Esophagus muscularis mucosa (tissue), 4 donors: Measurements from ENCODE around the gene SLC25A23. TPM values are rescaled to one million over a fixed set of nuclear protein-coding genes. Genes with fewer than 3 reads are reported as not detected.
A peak's percentile ranks its signal among the peaks of the same experiment; 100 is the strongest.

Source experiments
- DNase-seq: peaks from one replicate; pipeline ENCODE4 v3.0.0-alpha.2; 2017; ENCODE audit errors: extremely low spot score
- H3K27ac ChIP-seq, 4 donors: fragments of 200-600 bp; sonication (generic); replicated peaks in 1 of 4; 1 replicate in 3 of 4; 2 replicates in 1 of 4; pipeline ENCODE4 v1.5.1; 2016 to 2019; ENCODE audit warnings: mild to moderate bottlenecking in 1 of 4
- H3K27me3 ChIP-seq, 4 donors: fragments of 200-600 bp; sonication (generic); one replicate each; pipeline versions ENCODE4 v1.5.1 to v1.6.0; 2016 to 2019
- H3K36me3 ChIP-seq, 4 donors: fragments of 200-600 bp; sonication (generic); one replicate each; pipeline ENCODE4 v1.5.1; 2016 to 2019
- H3K4me1 ChIP-seq, 4 donors: fragments of 200-600 bp; sonication (generic); one replicate each; pipeline ENCODE4 v1.5.1; 2016 to 2019
- H3K4me3 ChIP-seq, 4 donors: fragments of 200-600 bp; sonication (generic); 1 replicate in 2 of 4; 2 replicates in 2 of 4; pipeline ENCODE4 v1.5.1; 2016 to 2019; ENCODE audit warnings: mild to moderate bottlenecking in 4 of 4, moderate library complexity in 1 of 4
- H3K9me3 ChIP-seq, 4 donors: fragments of 200-600 bp; sonication (generic); 1 replicate in 3 of 4; 2 replicates in 1 of 4; pipeline ENCODE4 v1.5.1; 2016 to 2019
- CTCF ChIP-seq, 3 experiments: fragments of 200-600 bp in 2 of 3; fragments of 450-650 bp in 1 of 3; sonication (generic) in 2 of 3; IDR thresholded peaks; one replicate each; pipeline ENCODE4 v1.5.1; 2017 to 2019; ENCODE audit warnings: antibody characterized with exemption in 3 of 3, mild to moderate bottlenecking in 2 of 3, moderate library complexity in 1 of 3
- EP300 ChIP-seq: sonication (generic); formaldehyde crosslinking; IDR thresholded peaks from one replicate; pipeline ENCODE4 v1.6.1; 2017; ENCODE audit warnings: antibody characterized with exemption
- POLR2A ChIP-seq: fragments of 450-650 bp; IDR thresholded peaks from one replicate; pipeline ENCODE4 v1.6.1; 2017; ENCODE audit warnings: antibody characterized with exemption, moderate library complexity, mild to moderate bottlenecking, low read depth
- POLR2AphosphoS5 ChIP-seq, 2 donors: sonication (generic); formaldehyde crosslinking; IDR thresholded peaks; one replicate each; pipeline ENCODE4 v1.6.1; 2017; ENCODE audit warnings: antibody characterized with exemption in 2 of 2
- WGBS: methylation state at CpG from one replicate; pipeline ENCODE4 v1.1.5; 2018; 5-methylcytosine and 5-hydroxymethylcytosine counted together
- intact Hi-C: fragments of 100-400 bp; cut with DNase I; formaldehyde crosslinking; loops from one replicate; pipeline ENCODE4 v1.15.1; 2023
- small RNA-seq, 3 donors: library from RNA; depleted of rRNA; stranded (forward); fragments of <200 nt; gene quantifications; one replicate each; pipeline ENCODE3, GENCODE V24; 2016
- total RNA-seq, 4 donors: library from RNA; depleted of rRNA; stranded (reverse); fragments of >200 nt; gene quantifications; one replicate each; pipeline versions ENCODE4 v1.1.0 to v1.2.1, GENCODE V29; 2016

The SLC25A23 gene
- total RNA-seq, 4 donors from 2014 or later = 215 to 412 (median 315) TPM

GRCh38 chr19:6394831-6395230 is 64.8 kb downstream of the SLC25A23 start:
- Histone ChIP-seq H3K27ac (no peak overlapping the region), H3K9me3 (no peaks in the 10 kb centered on the region), H3K4me1 (peaks cover 9 to 31% (median 26%) of the 10 kb centered on the region in 4 donors), H3K27me3 (no peaks in the 10 kb centered on the region), H3K36me3 (peaks cover 2 to 19% (median 9%) of the 10 kb centered on the region in 4 donors), H3K4me3 (no peak overlapping the region)
- intact Hi-C loops = no loop called here
- TF ChIP-seq EP300 (no peak), POLR2A (no peak), POLR2AphosphoS5 (IDR thresholded peaks at IDR 0.05) (no peak), CTCF (IDR thresholded peaks at IDR 0.05) (no peak)
- 87% methylated on average over 3 of the region's 3 CpGs for WGBS
- no peak for DNase-seq

- Histone ChIP-seq H3K4me1 (peaks cover 9 to 35% (median 26%) of the 10 kb centered on the region in 4 donors), H3K27ac (peak overlapping the region; percentile 92 to 95 (median 94)), H3K4me3 (peak overlapping the region; percentile 76 to 93 (median 76)), H3K36me3 (peaks cover 10 to 27% (median 18%) of the 10 kb centered on the region in 4 donors), H3K27me3 (no peaks in the 10 kb centered on the region), H3K9me3 (no peaks in the 10 kb centered on the region)
- intact Hi-C loops = no loop called here
- DNase-seq = no peak
- TF ChIP-seq POLR2A (no peak), POLR2AphosphoS5 (IDR thresholded peaks at IDR 0.05) (peak in 1 of 2 donors; percentile 6)
- WGBS = 38% methylated on average over 9 of the region's 14 CpGs
These were observed 65.6 kb downstream of the SLC25A23 start for GRCh38 chr19:6393983-6394412.

GRCh38 chr19:6393074-6393982 is 66.3 kb downstream of the SLC25A23 start, which contains the start of gene GTF2F1:
Gene GTF2F1, minus strand, starts transcription at chr19:6393164. Its CDS starts 169 bp downstream, at chr19:6392995.
- 0% methylated on average over 9 of the region's 69 CpGs for WGBS
- no peaks in the 10 kb centered on the region for H3K27me3 ChIP-seq
- peaks cover 17 to 34% (median 24%) of the 10 kb centered on the region in 4 donors for H3K36me3 ChIP-seq
- peak within 1 kb of the TSS; percentile 92 to 95 (median 94) for H3K27ac ChIP-seq
- intact Hi-C loops = no loop called here
- peaks cover 9 to 35% (median 26%) of the 10 kb centered on the region in 4 donors for H3K4me1 ChIP-seq
- H3K9me3 ChIP-seq = no peaks in the 10 kb centered on the region
- TF ChIP-seq CTCF (IDR thresholded peaks at IDR 0.05) = peak in 2 of 3 experiments; percentile 14 to 26
- TF ChIP-seq POLR2AphosphoS5 (IDR thresholded peaks at IDR 0.05) = peak; percentile 60 to 62
- no peak for TF ChIP-seq POLR2A
- no peak for TF ChIP-seq EP300
- peak within 1 kb of the TSS; percentile 76 to 93 (median 76) for H3K4me3 ChIP-seq
- DNase-seq = peak; percentile 98

GRCh38 chr19:6392221-6393073 is 67.1 kb downstream of the SLC25A23 start:
- Histone ChIP-seq H3K36me3 (peaks cover 19 to 43% (median 33%) of the 10 kb centered on the region in 4 donors), H3K4me3 (peak overlapping the region; percentile 76 to 93 (median 76)), H3K27me3 (no peaks in the 10 kb centered on the region), H3K9me3 (no peaks in the 10 kb centered on the region), H3K4me1 (peaks cover 9 to 35% (median 26%) of the 10 kb centered on the region in 4 donors), H3K27ac (peak overlapping the region; percentile 92 to 95 (median 94))
- no peak for DNase-seq
- WGBS = 8% methylated on average over 28 of the region's 30 CpGs
- TF ChIP-seq POLR2AphosphoS5 (IDR thresholded peaks at IDR 0.05) = no peak
- TF ChIP-seq EP300 = no peak
- TF ChIP-seq POLR2A = no peak
- intact Hi-C loops = no loop called here

Small RNA genes lying within 50 kb of the gene (small RNA-seq; reads per million reads assigned to genes)
- gene AC010503.2 (0 reads per million in 3 donors), gene MIR6790 (0 to 0.08 (median 0) reads per million in 3 donors)

Other genes with a start within 250 kb of the SLC25A23 start
- 10 to 100 TPM; 21.5 to 46.9 (median 33.4) TPM for gene MLLT1, start 179.8 kb downstream of the SLC25A23 start, total RNA-seq
- not detected for gene ACER1, start 126.2 kb downstream of the SLC25A23 start, total RNA-seq
- 100 to 1,000 TPM in 2 of 4 donors, 10 to 100 TPM in 2; 77.2 to 111 (median 94.2) TPM for gene CLPP, start 98.3 kb downstream of the SLC25A23 start, total RNA-seq
- 100 to 1,000 TPM in 1 of 4 donors, 10 to 100 TPM in 3; 55.2 to 109 (median 71.8) TPM for gene ALKBH7, start 87.0 kb downstream of the SLC25A23 start, total RNA-seq
- gene PSPN, start 83.9 kb downstream of the SLC25A23 start, total RNA-seq = 1 to 10 TPM; 1.3 to 3.7 (median 2.4) TPM
- 10 to 100 TPM; 43.6 to 61.0 (median 56.8) TPM for gene GTF2F1, start 66.6 kb downstream of the SLC25A23 start, total RNA-seq
- 100 to 1,000 TPM; 105 to 202 (median 148) TPM for gene KHSRP, start 35.0 kb downstream of the SLC25A23 start, total RNA-seq
- 1 to 10 TPM in 1 of 4 donors, under 1 TPM in 2, not detected in 1; 0.32 to 2.4 (median 0.66) TPM for gene SLC25A41, start 26.0 kb downstream of the SLC25A23 start, total RNA-seq
- 1 to 10 TPM in 3 of 4 donors, not detected in 1; 1.8 to 2.7 (median 2.4) TPM for gene CRB3, start 4.5 kb upstream of the SLC25A23 start, total RNA-seq
- 1 to 10 TPM in 2 of 4 donors, under 1 TPM in 2; 0.13 to 2.8 (median 1.1) TPM for gene DENND1C, start 22.0 kb upstream of the SLC25A23 start, total RNA-seq
- 1 to 10 TPM; 1.7 to 4.7 (median 3.4) TPM for gene TUBB4A, start 42.5 kb upstream of the SLC25A23 start, total RNA-seq
- 1 to 10 TPM in 1 of 4 donors, under 1 TPM in 2, not detected in 1; 0.29 to 2.7 (median 0.45) TPM for gene TNFSF9, start 71.2 kb upstream of the SLC25A23 start, total RNA-seq
- under 1 TPM in 2 of 4 donors, not detected in 2; 0.52 to 0.84 TPM for gene CD70, start 131.4 kb upstream of the SLC25A23 start, total RNA-seq
- gene TNFSF14, start 210.4 kb upstream of the SLC25A23 start, total RNA-seq = 1 to 10 TPM in 1 of 4 donors, under 1 TPM in 3; 0.42 to 3.0 (median 0.70) TPM